ENCODE results near the gene SPRYD4.
"Not testable (repeated sequence)": the region's sequence is repeated elsewhere in the genome, so short reads cannot be mapped to it uniquely, and the experiment has no call there.

DNA sequence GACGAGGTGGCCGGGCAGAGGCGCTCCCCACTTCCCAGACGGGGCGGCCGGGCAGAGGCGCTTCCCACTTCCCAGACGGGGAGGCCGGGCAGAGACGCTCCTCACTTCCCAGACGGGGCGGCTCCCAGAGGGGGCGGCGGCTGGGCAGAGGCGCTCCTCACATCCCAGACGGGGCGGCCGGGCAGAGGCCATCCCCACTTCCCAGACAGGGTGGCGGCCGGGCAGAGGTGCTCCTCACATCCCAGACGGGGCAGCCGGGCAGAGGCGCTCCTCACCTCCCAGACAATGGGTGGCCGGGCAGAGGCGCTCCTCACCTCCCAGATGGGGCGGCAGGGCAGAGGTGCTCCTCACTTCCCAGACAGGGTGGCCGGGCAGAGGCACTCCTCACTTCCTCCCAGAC lies 26.1 kb downstream of the SPRYD4 start:
- TF ChIP-seq EZH2 (optimal IDR thresholded peaks at IDR 0.05; ENCODE audit: low read depth, low read length); CTCF (IDR thresholded peaks at IDR 0.05; ENCODE audit: low read length): not testable (repeated sequence)
